Measurements from ENCODE around the gene TRAPPC6A. TPM values are rescaled to one million over a fixed set of nuclear protein-coding genes. Genes with fewer than 3 reads are reported as not detected.

Gene TRAPPC6A
- total RNA-seq, 2 donors from 2014 or later: 45.0 to 46.9 TPM

- ATAC-seq (no peak), DNase-seq (no peak)
- intact Hi-C loops (cut with DNase I, micrococcal nuclease): loop anchor here in 1 of 2 donors (10.0 kb wide), 1 partner anchor 75 kb away; the partner anchor contains the start of gene PPP1R37
Observed at GRCh38 chr19:45169602-45170001, 8.4 kb downstream of the TRAPPC6A start.

- intact Hi-C loops (cut with DNase I, micrococcal nuclease): no loop called here
- peak; percentile 15 for ATAC-seq
- no peak for DNase-seq
Observed at GRCh38 chr19:45168767-45169351, 9.2 kb downstream of the TRAPPC6A start.

- ATAC-seq: no peak
- no peak for DNase-seq
- intact Hi-C loops (cut with DNase I, micrococcal nuclease): no loop called here
Observed at GRCh38 chr19:45166723-45167252, 11.2 kb downstream of the TRAPPC6A start.

GRCh38 chr19:45164577-45165335, 13.3 kb downstream of the TRAPPC6A start:
- DNase-seq: peak; percentile 76 to 88
- peak; percentile 80 for ATAC-seq
- intact Hi-C loops (cut with DNase I, micrococcal nuclease): no loop called here

- ATAC-seq: no peak
Observed at GRCh38 chr19:45163751-45164460, 14.1 kb downstream of the TRAPPC6A start.

GRCh38 chr19:45163156-45163555, 14.9 kb downstream of the TRAPPC6A start:
- no peak for ATAC-seq
- no peak for DNase-seq
- intact Hi-C loops (cut with DNase I, micrococcal nuclease): no loop called here

More at GRCh38 chr19:45163751-45164460, 14.1 kb downstream of the TRAPPC6A start:
- intact Hi-C loops (cut with DNase I, micrococcal nuclease): no loop called here
- DNase-seq: no peak

- intact Hi-C loops (cut with DNase I, micrococcal nuclease): no loop called here
- DNase-seq (no peak), ATAC-seq (no peak)
Observed at GRCh38 chr19:45162608-45163143, 15.4 kb downstream of the TRAPPC6A start.

GRCh38 chr19:45161738-45162607, 16.1 kb downstream of the TRAPPC6A start:
- no peak for DNase-seq
- ATAC-seq: no peak
- intact Hi-C loops (cut with DNase I, micrococcal nuclease): no loop called here

GRCh38 chr19:45160870-45161737, 16.9 kb downstream of the TRAPPC6A start, which contains the start of gene NKPD1:
Gene NKPD1, minus strand, starts transcription at chr19:45160982. Its CDS starts 832 bp downstream, at chr19:45160150.
- intact Hi-C loops (cut with DNase I, micrococcal nuclease): no loop called here
- peak; percentile 69 for ATAC-seq

GRCh38 chr19:45159971-45160324, 18.1 kb downstream of the TRAPPC6A start:
- ATAC-seq (no peak), DNase-seq (no peak)
- intact Hi-C loops (cut with DNase I, micrococcal nuclease): no loop called here

More at GRCh38 chr19:45160870-45161737, 16.9 kb downstream of the TRAPPC6A start, which contains the start of gene NKPD1:
- DNase-seq: peak; percentile 58 to 76

GRCh38 chr19:45159210-45159970, 18.6 kb downstream of the TRAPPC6A start:
- intact Hi-C loops (cut with DNase I, micrococcal nuclease): no loop called here
- ATAC-seq (no peak), DNase-seq (no peak)

- intact Hi-C loops (cut with DNase I, micrococcal nuclease): no loop called here
- DNase-seq (no peak), ATAC-seq (no peak)
Observed at GRCh38 chr19:45158503-45159209, 19.4 kb downstream of the TRAPPC6A start.

GRCh38 chr19:45156751-45157150, 21.3 kb downstream of the TRAPPC6A start:
- ATAC-seq: peak; percentile 69
- intact Hi-C loops (cut with DNase I, micrococcal nuclease): no loop called here
- no peak for DNase-seq

GRCh38 chr19:45156011-45156630, 21.9 kb downstream of the TRAPPC6A start:
- intact Hi-C loops (cut with DNase I, micrococcal nuclease): no loop called here
- no peak for ATAC-seq

GRCh38 chr19:45154064-45154827, 23.8 kb downstream of the TRAPPC6A start:
- ATAC-seq (no peak), DNase-seq (no peak)
- intact Hi-C loops (cut with DNase I, micrococcal nuclease): no loop called here

More at GRCh38 chr19:45156011-45156630, 21.9 kb downstream of the TRAPPC6A start:
- no peak for DNase-seq
